ENCODE measurements around the gene RAPGEF4.

Gene RAPGEF4

DNA sequence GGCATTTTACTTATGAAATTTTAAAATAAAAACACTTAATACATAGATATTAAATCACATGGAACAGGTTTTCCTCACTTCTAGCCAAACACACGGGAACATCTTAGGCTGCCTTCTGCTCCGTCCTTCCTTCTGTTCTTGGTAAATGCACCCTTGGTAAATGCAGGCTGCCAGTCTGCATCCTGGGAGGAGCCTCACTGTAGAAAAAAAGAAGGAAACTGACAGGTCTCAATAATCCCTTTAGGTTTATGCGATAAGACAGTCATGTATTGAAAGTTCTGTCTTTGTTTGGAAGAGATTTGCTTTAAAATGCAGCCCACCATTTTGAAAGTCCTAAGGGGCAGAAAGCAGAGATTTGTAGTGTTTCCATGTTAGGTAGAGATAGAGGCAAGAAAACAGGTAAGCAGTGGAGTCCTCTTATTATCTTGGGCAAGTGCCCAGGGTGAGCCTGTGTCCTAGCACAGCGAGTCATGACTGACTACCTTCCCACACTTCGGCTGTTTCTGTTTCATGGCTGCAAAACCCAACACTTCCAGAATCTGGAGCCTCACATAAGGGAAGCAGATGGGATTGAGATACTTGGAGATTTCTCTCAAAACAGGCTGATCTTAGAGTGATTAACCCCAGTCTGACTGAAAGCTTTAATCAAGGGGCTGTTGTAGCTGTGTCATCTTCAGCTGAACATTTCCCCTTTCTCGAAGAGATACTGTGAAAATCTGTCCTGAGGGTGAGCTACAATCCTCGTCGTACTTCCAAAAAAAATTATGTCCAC, 208.6 kb downstream of the RAPGEF4 start:
- no peak for DNase-seq

DNA sequence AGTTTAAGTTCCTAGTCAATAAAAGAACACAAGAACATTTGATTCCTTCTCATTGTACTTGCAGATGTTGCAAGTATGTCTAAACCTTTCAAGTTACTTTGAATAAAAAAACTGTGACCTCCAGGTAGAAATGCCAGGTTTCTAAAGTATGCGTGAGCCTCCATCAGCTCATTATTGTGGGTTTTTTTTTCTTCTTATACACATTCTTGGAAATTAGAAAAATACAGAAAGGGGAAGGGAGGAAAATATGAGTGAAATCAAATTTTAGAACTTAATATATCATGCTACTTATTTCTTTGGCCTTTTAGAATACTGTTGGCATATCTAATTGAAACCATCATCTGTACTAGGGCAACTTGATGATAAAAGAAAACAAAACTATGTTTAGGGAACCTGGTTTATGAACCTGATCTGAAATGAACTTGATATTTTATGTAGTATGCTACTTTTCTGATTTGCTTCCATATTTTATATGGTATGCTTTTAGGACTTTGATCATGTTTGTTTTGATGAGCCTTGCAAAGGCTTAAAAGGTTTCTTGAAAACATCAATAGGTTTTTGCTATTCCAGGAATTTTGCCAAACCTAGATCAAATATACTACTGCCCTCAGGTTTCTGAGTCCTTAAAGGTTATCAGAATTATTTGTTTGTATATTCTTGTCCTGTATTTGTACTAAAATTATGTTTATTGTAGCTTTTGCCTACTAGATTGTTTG, 209.3 kb downstream of the RAPGEF4 start:
- no peak for DNase-seq

DNA sequence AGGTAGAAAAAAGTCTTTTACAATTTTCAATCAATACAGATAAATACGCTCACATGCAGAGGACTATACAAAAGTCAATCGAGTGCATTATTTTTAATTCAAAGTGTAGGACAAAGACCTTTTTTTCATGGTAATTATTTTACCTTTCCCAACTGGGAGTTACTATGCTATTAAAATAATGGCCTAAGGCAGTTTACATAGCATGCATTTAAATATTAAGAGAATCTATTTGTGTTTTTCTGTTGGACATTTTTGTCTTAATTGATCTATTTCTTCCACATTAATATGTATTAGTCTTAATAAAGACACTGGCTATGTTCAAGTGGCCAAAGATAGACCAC, 209.8 kb downstream of the RAPGEF4 start:
- DNase-seq: no peak

DNA sequence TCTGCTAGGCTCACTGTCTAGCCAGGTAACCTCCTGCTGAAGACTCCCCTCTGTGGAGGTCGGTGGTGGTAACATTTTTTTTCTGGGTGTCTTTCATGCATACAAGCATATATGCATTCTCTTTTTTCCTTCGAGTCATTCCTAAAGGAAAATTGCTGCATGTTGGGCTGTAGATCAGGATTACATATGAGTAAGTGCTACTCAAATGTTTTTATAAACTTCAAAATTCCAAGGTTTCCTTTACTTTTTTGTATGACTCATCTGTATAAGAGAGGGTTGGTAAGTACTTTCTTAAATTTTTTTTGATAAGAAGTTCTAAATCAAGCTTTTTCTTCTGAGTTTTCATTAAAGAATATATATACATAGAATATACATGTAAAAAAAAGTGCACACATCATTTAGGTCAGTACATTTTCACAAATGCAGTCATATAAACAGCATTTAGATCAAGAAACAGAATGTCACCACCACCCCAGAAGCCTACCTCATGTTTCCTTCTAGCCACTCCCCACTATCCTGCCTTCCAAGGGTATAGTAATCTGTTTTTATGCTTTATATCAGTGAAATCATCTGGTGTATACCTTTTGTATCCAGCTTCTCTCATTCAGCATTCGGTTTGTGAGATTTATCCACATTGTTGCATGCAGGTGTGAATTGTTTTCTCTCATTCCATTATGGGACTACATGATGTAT, 212.0 kb downstream of the RAPGEF4 start:
- DNase-seq: no peak

DNA sequence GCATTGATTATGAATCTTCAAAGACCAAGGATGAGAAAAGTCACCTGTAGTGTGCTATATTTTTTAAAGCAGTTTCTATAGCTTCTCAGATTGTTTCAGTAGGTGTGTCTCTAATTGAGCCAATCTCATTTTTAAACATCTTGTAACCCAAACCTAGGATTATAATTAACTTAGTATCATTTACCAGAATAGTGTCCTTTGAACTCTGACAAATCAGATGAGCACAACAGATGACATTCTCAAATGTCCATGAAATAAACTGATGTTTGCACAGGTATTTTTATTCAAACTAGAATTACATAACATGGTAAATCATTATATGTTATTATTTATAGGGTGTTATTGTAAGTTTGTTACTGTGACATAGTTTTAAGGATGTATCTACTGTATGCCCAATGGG, 213.9 kb downstream of the RAPGEF4 start:
- no peak for DNase-seq

DNA sequence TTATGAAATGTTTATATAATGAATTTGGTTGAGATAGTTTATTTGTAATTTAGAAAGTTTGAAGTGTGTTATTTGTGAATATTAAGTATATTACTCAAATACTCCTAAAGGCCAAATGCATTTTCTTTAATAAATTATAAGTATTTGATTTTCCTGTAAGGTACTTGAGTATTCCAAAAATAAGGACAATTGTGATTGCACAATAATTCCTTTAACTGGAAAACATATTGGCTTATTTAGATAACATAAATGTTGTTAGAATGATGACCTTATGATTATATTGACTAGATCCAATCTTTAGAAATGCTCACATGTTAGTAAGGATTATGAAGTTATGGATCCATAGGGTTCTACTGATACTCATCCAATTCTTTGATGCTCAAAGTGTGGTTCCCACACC, 214.9 kb downstream of the RAPGEF4 start:
- DNase-seq: no peak

DNA sequence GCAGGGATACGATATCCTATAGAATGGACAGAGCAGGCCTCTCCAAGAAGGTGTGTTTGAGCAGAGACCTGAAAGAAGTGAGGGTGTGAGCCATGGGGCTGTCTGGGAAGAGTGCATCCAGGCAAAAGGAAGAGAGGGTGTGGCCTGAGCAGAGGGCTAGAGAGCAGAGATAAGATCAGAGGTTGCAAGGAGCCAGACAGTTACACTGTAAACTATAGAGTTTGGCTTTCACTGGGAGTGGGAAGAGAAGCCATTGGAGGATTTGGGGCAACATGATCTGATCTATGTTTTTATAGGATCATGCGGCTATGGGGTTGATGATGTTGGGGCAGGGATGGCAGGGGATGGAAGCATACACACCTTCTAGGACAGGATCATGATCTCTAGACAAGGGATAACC, 215.9 kb downstream of the RAPGEF4 start:
- no peak for DNase-seq

DNA sequence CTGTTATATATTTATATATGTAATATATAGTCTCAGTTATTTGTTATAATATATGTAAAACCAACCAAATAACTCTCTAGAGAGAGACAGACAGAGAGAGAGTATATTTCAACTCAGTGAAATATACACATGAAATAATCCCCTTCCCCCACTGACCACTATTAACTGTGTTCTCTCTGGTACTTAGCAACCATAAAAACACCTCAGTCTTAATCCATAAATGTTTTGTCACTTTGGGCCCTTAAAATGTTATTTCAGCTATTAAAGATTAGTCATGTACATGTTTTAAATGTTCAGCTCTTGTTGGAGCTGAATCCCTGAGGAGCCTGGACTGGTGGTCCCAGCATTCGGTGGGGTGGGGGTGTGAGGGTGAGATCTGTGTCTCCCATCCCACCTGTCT, 217.8 kb downstream of the RAPGEF4 start:
- DNase-seq: no peak

DNA sequence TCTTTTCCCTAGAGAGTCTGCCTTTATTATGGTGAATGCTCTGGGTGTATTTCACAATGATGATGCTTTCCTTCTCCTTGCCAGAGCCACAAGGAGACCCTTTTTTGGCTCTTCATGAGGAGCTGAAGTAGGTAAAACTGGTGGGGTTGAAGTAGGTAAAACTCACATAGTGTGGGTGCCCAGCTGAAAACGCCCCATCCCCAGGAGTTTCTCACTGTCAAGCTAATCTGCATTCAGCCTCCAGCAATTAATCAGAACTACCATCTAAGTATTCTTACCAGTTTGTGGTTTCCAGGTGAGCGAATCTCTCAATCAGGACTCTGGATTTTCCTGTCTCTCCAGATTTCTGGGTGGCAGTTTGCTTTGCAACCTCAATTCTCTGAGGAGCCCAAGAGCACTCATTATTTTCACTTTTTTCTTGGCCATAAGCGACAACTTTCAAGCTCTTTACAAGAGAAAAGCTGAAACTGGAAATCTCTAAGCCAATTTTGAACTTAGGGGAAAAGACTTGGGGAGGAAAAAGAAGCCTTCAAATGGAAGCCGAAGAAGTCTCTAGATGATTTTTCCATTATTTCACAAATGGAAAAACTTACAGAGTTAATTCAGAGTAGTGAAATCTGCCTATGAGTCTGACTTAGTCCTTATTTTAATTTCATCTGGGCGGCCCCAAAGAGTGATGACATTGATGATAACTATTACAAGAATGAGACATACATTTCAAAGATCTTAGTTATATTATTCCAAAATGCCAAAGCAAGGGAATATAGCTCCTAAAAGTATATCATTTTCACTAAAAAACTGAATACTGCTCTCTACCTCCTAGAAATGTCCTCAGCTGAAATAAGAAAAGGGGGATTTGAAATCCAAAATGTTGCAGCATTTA, 218.6 kb downstream of the RAPGEF4 start:
- no peak for DNase-seq

DNA sequence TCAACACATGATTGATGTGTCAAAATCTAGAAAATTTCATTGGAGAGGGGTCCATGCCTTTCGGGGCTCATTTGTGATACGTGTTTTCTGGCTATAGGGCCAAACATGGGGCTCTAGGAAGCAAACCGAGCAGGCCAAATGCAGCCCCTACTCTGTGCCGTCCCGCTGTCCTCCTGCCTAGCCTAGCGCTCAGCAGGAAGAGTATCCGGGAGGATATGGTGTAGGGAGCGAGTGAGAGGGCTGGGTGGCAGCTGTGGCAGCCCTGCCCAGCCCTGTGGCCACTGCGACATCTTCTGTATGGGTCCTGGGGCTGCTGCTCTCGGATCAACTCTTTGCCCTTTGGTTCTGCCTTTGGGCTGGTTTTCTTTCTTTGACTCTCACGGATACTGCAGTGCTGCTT, 219.9 kb downstream of the RAPGEF4 start:
- DNase-seq: no peak

DNA sequence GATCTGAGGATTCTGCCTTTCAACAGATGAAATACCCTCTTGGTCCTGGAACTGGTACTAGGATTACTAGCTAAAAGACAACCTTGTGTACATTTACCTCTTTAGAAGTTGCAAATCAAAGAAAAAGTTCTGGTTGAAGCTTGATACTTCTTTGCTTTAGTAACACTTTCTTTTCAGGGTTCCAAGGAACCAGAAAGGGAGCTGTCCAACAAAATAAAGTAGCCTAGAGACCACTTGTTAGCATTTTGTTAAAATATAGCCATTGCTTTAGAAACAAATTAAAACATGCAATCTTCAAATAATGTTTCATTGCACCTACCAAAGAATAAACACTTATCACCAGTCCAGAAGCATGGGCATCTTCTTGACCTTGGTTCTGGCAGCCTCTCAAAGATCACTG, 222.1 kb downstream of the RAPGEF4 start:
- DNase-seq: no peak

DNA sequence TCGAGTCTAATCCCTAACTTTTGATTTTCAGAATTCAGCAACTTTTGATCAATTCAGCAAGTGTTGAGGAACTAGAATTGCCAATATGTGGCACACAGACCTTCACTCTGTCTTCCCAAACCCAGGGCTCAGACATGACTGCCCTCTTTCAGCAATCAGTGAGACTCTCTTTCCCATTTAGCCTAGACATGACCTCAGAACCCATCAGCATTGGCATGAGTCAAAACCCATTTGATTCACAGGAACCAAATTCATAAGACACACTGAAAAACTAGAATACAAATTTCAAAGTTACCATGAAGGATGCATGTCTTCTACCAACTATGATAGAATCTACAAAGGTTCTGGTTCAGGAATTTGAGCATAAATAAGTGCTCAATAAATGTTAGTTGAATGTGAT, 226.4 kb downstream of the RAPGEF4 start:
- DNase-seq: no peak

DNA sequence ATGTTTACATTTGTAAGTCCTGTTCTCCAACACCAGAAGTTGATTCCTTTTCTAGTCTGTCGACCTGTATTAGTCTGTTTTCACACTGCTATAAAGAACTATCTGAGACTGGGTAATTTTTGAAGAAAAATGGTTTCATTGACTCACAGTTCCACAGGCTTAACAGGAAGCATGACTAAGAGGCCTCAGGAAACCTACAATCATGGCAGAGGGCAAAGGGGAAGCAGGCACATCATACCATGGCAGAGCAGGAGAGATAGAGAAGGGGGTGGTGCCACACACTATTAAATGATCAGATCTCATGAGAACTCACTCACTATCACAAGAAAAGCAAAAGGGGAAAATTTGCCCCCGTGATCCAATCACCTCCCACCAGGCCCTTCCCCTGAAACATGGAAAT, 227.2 kb downstream of the RAPGEF4 start:
- DNase-seq: no peak

DNA sequence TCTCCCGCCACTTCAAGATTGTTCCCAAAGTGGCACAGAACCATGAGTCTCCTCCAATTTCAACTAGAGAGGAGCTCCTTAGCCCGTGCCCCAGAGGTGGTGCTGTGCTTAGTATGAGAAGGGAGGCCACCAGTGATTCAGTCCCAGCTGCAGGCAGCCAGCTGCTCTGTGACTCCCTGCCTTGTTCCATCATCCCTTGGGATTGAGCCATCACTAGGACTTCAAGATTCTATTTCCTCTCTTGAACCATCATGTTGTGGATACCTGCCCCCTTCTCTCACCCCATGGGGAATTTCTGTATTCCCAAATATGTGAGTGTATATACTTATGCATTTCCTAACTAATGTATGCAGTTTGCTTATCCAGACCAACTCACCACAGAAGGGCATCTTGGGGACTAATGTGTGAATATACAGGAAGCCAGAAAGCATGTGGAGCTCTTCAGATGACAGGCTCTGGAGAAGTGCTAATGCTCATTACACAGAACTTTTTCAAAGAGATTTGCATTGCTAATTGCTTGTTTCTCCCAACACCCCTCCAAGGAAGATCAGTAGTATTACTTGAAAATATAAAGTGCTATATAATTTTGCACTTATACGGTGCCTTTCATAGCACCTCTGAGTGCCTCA, 229.0 kb downstream of the RAPGEF4 start:
- no peak for DNase-seq

DNA sequence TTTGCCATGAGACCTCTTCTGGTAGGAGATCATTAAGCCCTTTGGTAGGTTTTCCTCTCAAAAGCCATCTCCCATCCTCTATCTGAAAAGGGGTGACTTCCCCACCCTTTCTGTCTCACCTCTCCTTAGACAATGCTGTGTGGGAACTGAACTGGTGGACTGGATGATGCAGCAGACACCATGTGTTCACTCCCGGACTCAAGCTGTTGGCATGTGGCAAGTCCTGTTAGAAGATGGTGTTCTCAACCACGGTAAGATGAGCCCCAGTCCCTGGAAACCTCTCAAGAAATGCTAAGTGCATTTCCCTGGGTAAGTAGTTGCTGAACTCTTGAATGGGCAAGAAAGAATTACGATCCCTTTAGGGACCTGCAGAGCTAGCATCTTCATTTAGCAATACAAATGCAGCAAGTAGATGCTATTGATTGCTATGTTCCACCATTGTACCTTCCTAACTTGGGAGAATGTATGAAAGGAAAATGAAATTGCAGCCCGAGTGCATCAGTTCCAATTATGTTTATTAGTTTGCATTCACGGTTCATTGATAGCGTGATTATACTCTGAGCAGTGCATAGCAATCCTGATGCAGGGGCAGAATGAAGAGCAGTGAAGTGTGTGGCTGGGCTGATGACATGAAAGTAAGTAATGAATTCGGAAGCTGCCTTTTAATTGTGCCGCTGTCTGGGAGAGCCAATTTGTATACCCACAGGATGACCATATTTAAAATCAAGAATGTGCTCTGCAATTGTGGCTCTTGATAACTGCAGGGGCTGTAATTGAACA, 230.0 kb downstream of the RAPGEF4 start:
- no peak for DNase-seq

DNA sequence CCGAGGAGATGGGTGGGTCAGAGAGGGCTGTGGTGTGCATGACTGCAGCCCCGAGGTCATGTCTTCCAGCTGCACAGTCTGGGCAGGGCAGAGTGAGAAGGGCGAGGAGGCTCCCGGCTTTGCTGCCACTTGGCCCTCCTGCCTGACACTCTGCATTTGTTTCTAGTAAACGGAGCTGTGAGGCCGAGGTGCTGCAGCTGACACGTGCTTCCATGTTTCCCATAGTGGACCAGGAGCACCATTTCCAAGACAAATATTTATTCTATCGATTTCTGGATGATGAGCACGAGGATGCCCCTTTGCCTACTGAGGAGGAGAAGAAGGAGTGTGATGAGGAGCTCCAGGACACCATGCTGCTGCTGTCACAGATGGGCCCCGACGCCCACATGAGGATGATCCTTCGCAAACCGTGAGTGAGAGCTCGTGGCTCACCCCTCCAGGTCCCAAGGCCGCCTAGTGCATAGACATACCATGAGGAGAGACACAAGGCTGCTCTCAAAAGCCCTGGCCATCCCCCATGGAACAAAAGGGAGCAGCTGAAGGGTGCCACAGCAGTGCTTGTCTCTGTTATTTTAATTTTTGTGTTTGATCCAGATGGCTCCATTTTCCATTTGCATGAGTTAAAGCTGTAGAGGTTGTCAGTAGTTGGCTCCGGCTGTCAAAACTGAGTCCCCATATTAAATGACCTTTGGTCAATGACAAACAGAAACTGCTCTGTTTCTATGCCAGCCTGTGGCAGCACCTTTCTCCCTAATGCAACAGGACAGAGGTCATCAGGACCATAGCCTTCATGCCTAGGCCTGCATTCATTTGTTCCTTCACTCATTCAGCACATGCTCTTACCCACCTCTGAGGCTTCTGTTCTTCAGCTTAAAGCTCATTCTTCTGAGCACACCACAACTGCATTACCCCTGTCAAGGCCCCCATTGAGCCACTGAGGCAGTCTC, 231.7 kb downstream of the RAPGEF4 start:
- no peak for DNase-seq

DNA sequence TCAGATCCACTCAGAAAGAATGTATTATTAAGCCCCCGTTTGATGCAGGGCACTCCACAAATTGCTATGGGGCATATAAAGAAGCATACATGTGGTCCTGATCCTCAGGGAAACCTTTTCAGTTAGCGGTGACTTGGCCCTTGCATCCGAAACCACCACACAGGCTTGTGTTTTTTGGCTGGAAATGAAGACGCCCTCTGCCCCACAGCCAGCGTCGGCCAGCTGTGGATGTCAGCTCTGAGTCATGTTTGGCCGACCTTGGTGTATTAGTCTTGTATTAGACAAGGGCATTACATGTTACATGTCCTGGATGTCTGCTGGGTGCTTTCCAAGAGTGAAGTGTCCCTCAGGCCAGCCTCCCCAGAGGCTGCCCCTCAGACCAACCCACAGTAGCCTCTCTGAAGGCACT, 232.4 kb downstream of the RAPGEF4 start:
- DNase-seq: no peak

DNA sequence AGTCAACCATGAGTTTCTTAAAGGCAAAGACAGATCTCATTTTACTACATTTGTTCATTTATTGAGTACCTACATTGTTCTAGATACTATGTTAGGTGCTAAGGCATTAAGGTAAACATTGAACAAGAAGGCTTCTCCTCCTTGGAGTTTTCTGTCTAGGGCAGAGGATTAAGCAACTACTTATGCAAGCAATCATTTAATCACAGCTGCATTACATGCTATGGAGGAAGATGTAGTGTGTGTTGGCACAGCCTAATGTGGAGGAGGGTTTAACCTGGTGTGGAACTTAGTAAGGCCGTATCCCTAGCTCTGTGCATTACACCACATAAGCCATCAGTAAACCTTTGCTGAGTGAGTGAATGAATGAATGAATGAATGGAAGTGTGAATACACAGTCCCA, 233.5 kb downstream of the RAPGEF4 start:
- no peak for DNase-seq

DNA sequence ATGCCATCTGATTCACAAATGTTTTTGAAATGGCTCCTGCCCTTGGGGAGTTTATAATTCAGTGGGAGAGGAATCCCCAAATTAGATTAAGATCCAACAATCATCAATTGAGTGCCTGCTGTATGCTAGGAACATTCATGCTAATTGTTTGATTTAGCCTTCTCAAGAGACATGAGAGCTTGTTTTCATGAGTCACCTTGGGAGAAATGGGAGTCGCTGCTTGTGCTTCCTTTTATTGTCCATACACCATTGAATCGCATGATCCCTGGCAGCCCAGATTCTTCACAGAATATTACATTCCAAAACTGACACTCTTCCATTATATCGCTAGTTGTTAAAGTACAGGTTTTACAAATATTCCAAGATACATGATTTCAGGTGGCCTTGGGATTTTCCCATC, 234.0 kb downstream of the RAPGEF4 start:
- DNase-seq: no peak

DNA sequence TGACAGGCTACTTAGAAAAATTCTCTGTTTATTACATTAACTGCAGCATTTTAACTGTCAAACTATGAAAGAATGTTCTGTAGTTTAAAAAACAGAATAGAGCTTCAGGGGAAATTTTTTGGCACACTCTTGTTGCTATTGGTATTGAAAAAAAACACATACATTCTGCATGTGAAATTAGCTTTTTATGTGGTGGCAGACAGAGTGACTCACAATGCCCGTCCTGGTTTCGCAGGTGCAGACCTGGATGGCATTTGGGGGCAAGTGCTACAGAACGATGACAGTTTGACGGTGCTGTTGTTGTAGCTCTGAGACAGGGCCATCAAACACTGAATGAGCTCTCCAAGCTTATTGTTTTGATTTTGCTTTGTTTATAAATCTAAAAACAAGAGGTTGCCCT, 235.0 kb downstream of the RAPGEF4 start:
- DNase-seq: no peak
